Osteoblast (primary cell): Measurements from ENCODE around the gene SGF29. TPM values are rescaled to one million over a fixed set of nuclear protein-coding genes. Genes with fewer than 3 reads are reported as not detected.

Source experiments
- DNase-seq: peaks from one replicate; pipeline ENCODE4 v3.0.0; 2011; ENCODE audit warnings: low spot score, mixed read lengths; ENCODE audit not compliant: insufficient read length; ENCODE audit errors: missing footprints
- H2AFZ ChIP-seq: 2 replicates; pipeline ENCODE4 v1.6.0; 2011; ENCODE audit warnings: mild to moderate bottlenecking, low read length
- H3K27ac ChIP-seq: 2 replicates; pipeline ENCODE4 v1.5.1; 2011; ENCODE audit warnings: mild to moderate bottlenecking, low read depth, low read length, moderate library complexity
- H3K27me3 ChIP-seq: 2 replicates; pipeline ENCODE4 v1.6.0; 2012; ENCODE audit warnings: mild to moderate bottlenecking, control low read depth, inconsistent platforms, low read length, moderate library complexity; ENCODE audit not compliant: insufficient read depth
- H3K36me3 ChIP-seq: 2 replicates; pipeline ENCODE4 v1.5.1; 2011; ENCODE audit warnings: mild to moderate bottlenecking, low read length, control low read depth, moderate library complexity; ENCODE audit not compliant: insufficient read depth
- H3K4me1 ChIP-seq: 2 replicates; pipeline ENCODE4 v1.5.1; 2011; ENCODE audit warnings: mild to moderate bottlenecking, low read length, control low read depth, moderate library complexity; ENCODE audit not compliant: insufficient read depth
- H3K4me2 ChIP-seq: 2 replicates; pipeline ENCODE4 v1.6.0; 2011; ENCODE audit warnings: mild to moderate bottlenecking, low read length; ENCODE audit not compliant: insufficient read depth
- H3K4me3 ChIP-seq: fragments of 200-600 bp; sonication (generic); 3 replicates; pipeline ENCODE4 v1.5.1; 2012; ENCODE audit warnings: mild to moderate bottlenecking, low read length, inconsistent platforms; ENCODE audit not compliant: insufficient read depth
- H3K79me2 ChIP-seq: 2 replicates; pipeline ENCODE4 v1.6.0; 2012; ENCODE audit warnings: mild to moderate bottlenecking, low read length, control low read depth, inconsistent platforms; ENCODE audit not compliant: insufficient read depth
- H3K9me3 ChIP-seq: 2 replicates; pipeline ENCODE4 v1.5.1; 2011; ENCODE audit warnings: low read depth, low read length, control low read depth
- H4K20me1 ChIP-seq: 2 replicates; pipeline ENCODE4 v1.6.0; 2012; ENCODE audit warnings: mild to moderate bottlenecking, low read length, control low read depth; ENCODE audit not compliant: insufficient read depth
- CTCF ChIP-seq: IDR thresholded peaks from 2 replicates; pipeline ENCODE4 v1.5.1; 2011; ENCODE audit warnings: mild to moderate bottlenecking, low read depth, low read length, moderate library complexity; ENCODE audit errors: extremely low read depth
- total RNA-seq: library from RNA; depleted of rRNA; stranded (reverse); fragments of >200 nt; gene quantifications from 2 replicates; pipeline ENCODE4 v1.2.3, GENCODE V29; 2012

The SGF29 gene
- total RNA-seq, 1 donor: 13.4 TPM

DNA sequence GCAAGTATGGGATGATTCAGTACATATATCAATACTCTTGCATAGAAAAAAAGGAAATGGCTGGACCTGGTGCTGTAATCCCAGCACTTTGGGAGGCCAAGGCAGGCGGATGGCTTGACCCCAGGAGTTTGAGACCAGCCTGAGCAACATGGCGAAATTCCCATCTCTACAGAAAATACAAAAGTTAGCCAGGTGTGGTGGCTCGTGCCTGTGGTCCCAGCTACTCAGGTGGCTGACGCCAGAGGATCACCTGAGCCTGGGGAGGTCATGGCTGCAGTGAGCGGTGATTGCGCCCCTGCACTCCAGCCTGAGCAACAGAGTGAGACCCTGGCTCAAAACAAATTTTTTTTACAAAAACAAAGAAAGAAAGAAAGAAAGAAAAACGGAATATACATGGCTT is 7.1 kb upstream of the SGF29 start:
- H3K9me3 ChIP-seq: no peaks in the 10 kb centered on the region
- no peak overlapping the region for H3K27ac ChIP-seq
- H3K4me2 ChIP-seq: no peak overlapping the region
- no peak overlapping the region for H3K4me3 ChIP-seq
- no peaks in the 10 kb centered on the region for H3K27me3 ChIP-seq
- TF ChIP-seq CTCF: no peak
- no peak overlapping the region for H2AFZ ChIP-seq
- no peaks in the 10 kb centered on the region for H3K79me2 ChIP-seq
- no peaks in the 10 kb centered on the region for H3K36me3 ChIP-seq
- no peak for DNase-seq
- H3K4me1 ChIP-seq: no peaks in the 10 kb centered on the region
- no peaks in the 10 kb centered on the region for H4K20me1 ChIP-seq

DNA sequence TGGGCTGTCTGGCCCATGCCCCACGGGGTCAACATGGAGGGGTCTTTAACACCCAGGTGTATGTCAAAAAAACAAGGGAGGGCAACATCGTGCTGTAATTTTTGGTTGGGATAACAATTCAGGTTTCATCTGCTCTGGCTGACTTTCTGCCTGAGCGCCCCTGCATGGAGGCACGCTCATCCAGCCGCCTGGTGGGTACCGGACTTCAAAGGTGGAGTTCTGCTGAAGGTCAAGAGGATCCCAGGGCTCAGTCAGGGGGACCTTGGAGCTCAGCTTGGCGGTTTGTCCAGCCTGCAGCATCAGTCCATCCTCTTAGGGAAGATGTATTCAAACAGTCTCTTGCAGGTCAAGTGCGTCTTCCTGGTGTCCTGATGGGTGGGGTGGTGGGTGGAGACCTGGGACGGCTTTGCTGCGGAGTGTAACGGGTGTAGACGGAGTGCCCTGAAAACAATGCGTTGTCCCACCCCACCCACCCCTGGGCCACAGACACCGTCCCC is 5.4 kb upstream of the SGF29 start:
- Histone ChIP-seq H3K4me1 (no peaks in the 10 kb centered on the region), H2AFZ (no peak overlapping the region), H3K4me2 (no peak overlapping the region), H3K4me3 (no peak overlapping the region), H3K9me3 (no peaks in the 10 kb centered on the region), H3K27me3 (no peaks in the 10 kb centered on the region), H3K36me3 (no peaks in the 10 kb centered on the region), H3K79me2 (no peaks in the 10 kb centered on the region), H4K20me1 (no peaks in the 10 kb centered on the region), H3K27ac (no peak overlapping the region)
- DNase-seq: peak; percentile 84
- TF ChIP-seq CTCF: no peak

DNA sequence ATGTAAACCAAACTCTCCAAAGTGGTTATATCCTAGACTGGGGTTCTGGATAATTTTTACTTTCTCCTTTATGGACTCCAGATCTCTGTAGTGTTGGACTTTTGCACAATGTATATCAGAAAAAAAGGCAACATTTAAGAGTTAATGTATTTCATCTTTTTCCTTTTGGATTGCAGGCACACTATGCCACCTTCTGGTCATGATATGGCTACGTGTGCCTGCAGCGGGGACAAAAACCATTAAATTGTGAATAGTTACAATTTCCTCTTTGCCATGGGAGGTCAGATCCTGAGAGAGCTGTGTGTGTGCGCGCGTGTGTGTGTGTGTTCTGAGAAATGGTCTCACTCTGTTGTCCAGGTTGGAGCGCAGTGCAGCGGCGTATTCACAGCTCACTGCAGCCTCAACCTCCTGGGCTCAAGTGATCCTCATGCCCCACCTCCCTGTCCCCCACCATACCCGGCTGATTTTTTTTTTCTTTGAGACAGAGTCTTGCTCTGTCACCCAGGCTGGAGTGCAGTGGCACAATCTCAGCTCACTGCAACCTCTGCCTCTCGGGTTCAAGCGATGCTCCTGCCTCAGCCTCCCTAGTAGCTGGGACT is 4.3 kb upstream of the SGF29 start:
- H3K4me3 ChIP-seq: no peak overlapping the region
- H3K9me3 ChIP-seq: no peaks in the 10 kb centered on the region
- peak; percentile 88 for DNase-seq
- peaks cover 1% of the 10 kb centered on the region for H3K4me1 ChIP-seq
- no peaks in the 10 kb centered on the region for H3K27me3 ChIP-seq
- H2AFZ ChIP-seq: no peak overlapping the region
- H3K79me2 ChIP-seq: peaks cover under 1% of the 10 kb centered on the region
- H4K20me1 ChIP-seq: no peaks in the 10 kb centered on the region
- H3K36me3 ChIP-seq: no peaks in the 10 kb centered on the region
- H3K27ac ChIP-seq: no peak overlapping the region
- H3K4me2 ChIP-seq: no peak overlapping the region
- TF ChIP-seq CTCF: peak; percentile 59

DNA sequence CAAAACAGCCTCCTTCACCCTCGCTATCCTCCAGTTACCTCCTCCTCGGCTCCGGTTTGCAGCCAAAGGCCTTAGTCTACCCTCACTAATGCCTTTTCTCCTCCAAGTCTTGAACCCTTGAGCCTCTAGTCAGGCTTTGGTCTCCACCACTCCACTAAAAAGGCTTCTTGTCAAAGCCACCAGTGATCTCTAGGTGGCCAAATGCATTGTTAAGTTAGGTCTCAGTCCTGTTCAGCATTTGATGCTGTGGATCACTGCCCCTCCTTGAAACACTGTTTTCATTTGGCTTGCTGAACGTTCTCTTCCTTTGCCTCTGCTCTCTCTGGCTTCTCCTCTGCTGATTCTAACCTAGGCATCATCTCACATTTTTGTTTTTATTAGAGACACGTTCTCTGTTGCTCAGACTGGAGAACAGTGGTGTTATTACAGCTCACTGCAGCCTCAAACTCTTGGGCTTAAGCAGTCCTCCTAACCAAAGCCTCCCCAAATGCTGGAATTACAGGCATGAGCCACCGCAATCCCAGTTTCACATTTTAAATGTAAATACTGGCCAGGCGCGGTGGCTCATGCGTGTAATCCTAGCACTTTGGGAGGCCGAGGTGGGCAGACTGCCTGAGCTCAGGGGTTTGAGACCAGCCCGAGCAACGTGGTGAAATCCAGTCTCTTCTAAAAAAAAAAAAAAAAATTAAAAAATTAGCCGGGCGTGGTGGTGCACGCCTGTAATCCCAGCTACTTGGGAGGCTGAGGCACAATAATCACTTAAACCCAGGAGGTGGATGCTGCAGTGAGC is 1.1 kb downstream of the SGF29 start:
- Histone ChIP-seq H3K27ac (peak overlapping the region; percentile 45), H4K20me1 (no peaks in the 10 kb centered on the region), H3K9me3 (no peaks in the 10 kb centered on the region), H3K4me3 (peak overlapping the region; percentile 93), H2AFZ (peak overlapping the region; percentile 91), H3K4me1 (peaks cover 6% of the 10 kb centered on the region), H3K79me2 (peaks cover 6% of the 10 kb centered on the region), H3K4me2 (peak overlapping the region; percentile 89), H3K27me3 (no peaks in the 10 kb centered on the region), H3K36me3 (peaks cover 8% of the 10 kb centered on the region)
- DNase-seq: no peak
- no peak for TF ChIP-seq CTCF
